Measurements from ENCODE around the gene ZNF267.

Gene ZNF267

DNA sequence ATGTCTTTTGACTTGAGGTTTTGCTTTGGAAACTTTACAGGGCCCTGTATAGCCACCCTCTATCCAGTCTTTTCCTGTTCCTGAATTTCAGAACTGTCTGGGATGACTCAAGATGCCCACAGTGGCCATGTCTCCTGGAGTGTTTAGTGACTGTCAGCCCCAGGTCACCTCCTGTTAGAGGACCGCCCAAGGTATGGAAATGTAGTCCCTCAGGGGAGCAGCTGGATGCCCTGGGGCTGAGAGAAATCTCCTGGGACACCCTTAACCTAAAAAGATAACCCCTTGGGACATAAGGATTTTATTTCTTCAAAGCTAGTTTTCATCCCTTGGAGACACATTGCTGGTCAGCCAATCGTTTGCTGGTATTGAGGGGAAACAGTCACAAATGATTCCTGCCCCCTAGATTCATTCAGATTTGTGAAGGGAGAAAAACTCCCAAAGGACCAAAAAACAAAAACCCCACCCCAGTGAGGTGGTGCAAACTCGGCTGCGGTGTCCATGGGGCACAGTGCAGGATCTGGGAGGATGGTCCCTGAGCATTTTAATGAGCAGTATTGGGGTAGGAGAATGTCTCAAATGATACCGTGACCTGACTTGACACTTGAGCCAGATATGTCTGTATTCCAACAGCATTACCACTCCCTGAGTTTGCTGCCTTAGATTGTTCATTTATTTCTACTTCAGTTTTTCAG lies 1.7 kb downstream of the ZNF267 start:
- no peak for DNase-seq (ENCODE audit: extremely low read depth, insufficient read length)
- no peak for TF ChIP-seq CTCF (IDR thresholded peaks at IDR 0.05; ENCODE audit: insufficient read depth, low read length, poor library complexity, severe bottlenecking)

GRCh38 chr16:31875928-31876547 lies 2.4 kb downstream of the ZNF267 start:
- Histone ChIP-seq H3K4me3 (replicated peaks; ENCODE audit: low read depth, low read length) (peak overlapping the region; percentile 96), H3K27me3 (replicated peaks; ENCODE audit: control insufficient read depth, insufficient read depth, low read length) (no peaks in the 10 kb centered on the region), H3K36me3 (ENCODE audit: control insufficient read depth, insufficient read depth, low read length) (peaks cover 12% of the 10 kb centered on the region)
- TF ChIP-seq CTCF (IDR thresholded peaks at IDR 0.05; ENCODE audit: insufficient read depth, low read length, poor library complexity, severe bottlenecking) = no peak
- DNase-seq (ENCODE audit: extremely low read depth, insufficient read length) = no peak

More for the DNA sequence above, 1.7 kb downstream of the ZNF267 start:
- Histone ChIP-seq H3K36me3 (ENCODE audit: control insufficient read depth, insufficient read depth, low read length) (peaks cover 12% of the 10 kb centered on the region), H3K4me3 (replicated peaks; ENCODE audit: low read depth, low read length) (peak overlapping the region; percentile 96), H3K27me3 (replicated peaks; ENCODE audit: control insufficient read depth, insufficient read depth, low read length) (no peaks in the 10 kb centered on the region)

DNA sequence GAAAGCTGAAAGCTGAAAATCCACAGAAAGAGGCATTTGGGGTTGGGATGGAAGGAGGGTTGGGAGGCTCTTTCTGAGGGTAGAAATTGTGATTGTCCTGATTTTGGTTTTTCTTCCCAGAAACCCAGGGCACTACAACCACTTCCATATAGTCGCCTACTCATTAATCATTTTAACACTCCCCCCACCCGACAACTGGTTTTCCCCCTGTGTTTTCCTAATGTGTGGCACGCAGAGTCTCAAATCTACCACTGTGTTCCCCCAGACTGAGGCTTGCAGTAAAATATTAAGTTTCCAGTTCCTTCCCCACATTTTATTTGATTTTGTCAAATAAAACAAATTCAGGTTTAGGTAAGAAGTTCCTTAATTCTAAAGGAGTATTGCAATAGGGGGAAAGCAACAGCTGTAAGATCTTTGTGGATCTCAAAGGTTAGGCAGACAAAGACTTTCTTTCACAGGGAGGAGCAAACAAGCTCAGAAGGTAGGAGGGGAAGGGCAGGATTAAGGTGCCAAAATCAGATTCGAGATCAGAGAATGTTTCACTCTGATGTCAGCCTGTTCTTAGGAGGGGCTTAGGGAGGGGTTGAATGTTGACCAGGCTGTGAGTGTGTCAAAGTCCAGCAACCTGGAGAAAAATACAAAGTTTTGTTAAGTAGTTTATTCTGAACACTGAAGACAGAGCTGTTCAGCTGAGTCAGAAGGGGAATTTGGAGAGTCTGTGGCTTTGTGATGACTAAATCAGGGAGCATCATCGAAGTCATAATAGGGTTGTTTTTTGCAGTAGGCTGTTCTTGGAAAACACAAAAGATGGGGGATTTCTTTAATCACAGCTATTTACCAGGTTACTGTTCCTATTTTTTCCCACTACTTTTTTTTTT lies 3.6 kb downstream of the ZNF267 start:
- Histone ChIP-seq H3K4me3 (replicated peaks; ENCODE audit: low read depth, low read length) (peak overlapping the region; percentile 96), H3K27me3 (replicated peaks; ENCODE audit: control insufficient read depth, insufficient read depth, low read length) (no peaks in the 10 kb centered on the region), H3K36me3 (ENCODE audit: control insufficient read depth, insufficient read depth, low read length) (peaks cover 15% of the 10 kb centered on the region)
- no peak for TF ChIP-seq CTCF (IDR thresholded peaks at IDR 0.05; ENCODE audit: insufficient read depth, low read length, poor library complexity, severe bottlenecking)
- DNase-seq (ENCODE audit: extremely low read depth, insufficient read length) = peak; percentile 61

DNA sequence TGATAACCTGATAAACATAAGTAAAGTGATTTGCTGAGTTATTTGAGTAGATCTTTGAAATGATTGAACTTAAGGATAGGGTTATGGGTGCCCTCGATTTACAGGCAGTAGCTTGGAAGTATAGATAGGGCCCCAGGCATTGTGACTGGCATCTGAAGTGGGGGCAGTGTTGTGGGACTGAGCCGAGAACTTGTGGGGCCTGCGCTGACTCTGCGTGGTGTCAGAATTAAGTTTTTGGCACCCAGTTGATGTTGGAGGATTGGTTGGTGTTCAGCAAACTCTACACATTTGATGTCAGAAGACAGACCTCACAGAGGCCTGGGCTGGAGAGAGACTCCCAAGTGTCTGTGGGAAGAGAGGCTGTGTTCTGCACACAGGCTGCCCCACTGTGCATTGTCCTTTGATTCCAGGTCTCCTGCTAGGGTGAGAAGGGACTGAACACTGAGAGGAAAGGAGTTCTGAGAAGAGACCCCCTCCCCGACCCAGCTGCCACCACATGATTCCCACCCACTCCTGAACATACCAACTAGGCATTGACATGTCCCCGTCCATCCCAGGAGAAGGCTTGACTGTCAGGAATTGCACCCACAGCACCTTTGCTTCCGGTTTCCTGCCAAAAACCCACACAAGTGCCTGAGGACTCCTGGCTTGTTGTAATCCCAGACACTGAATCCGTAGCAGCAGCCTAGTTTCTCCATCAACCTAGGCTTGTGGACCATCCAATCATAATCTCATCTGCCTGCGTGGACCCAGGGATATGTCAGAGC lies 4.5 kb downstream of the ZNF267 start:
- H3K36me3 ChIP-seq (ENCODE audit: control insufficient read depth, insufficient read depth, low read length) = peaks cover 15% of the 10 kb centered on the region
- no peak for TF ChIP-seq CTCF (IDR thresholded peaks at IDR 0.05; ENCODE audit: insufficient read depth, low read length, poor library complexity, severe bottlenecking)
- peak overlapping the region; percentile 53 for H3K4me3 ChIP-seq (replicated peaks; ENCODE audit: low read depth, low read length)

GRCh38 chr16:31879937-31880321 lies 6.3 kb downstream of the ZNF267 start:
- TF ChIP-seq CTCF (IDR thresholded peaks at IDR 0.05; ENCODE audit: insufficient read depth, low read length, poor library complexity, severe bottlenecking) = no peak
- Histone ChIP-seq H3K4me3 (replicated peaks; ENCODE audit: low read depth, low read length) (no peak overlapping the region), H3K36me3 (ENCODE audit: control insufficient read depth, insufficient read depth, low read length) (peaks cover 18% of the 10 kb centered on the region), H3K27me3 (replicated peaks; ENCODE audit: control insufficient read depth, insufficient read depth, low read length) (no peaks in the 10 kb centered on the region)
- DNase-seq (ENCODE audit: extremely low read depth, insufficient read length) = no peak

More for the DNA sequence above, 4.5 kb downstream of the ZNF267 start:
- H3K27me3 ChIP-seq (replicated peaks; ENCODE audit: control insufficient read depth, insufficient read depth, low read length) = no peaks in the 10 kb centered on the region
- no peak for DNase-seq (ENCODE audit: extremely low read depth, insufficient read length)
